Activated effector memory CD4-positive, alpha-beta T cell treated with anti-CD3 and anti-CD28 coated beads, Interleukin-2, amount 50 U/mL, for 16 hours (primary cell): ENCODE data around the gene SPAG9.

Source experiments
- DNase-seq: peaks from one replicate; pipeline ENCODE4 v3.0.0-alpha.2; 2020

The SPAG9 gene

GRCh38 chr17:50934672-50935220 is 185.9 kb downstream of the SPAG9 start:
- no peak for DNase-seq

- no peak for DNase-seq
Observed at GRCh38 chr17:50934161-50934560, 186.5 kb downstream of the SPAG9 start.

DNA sequence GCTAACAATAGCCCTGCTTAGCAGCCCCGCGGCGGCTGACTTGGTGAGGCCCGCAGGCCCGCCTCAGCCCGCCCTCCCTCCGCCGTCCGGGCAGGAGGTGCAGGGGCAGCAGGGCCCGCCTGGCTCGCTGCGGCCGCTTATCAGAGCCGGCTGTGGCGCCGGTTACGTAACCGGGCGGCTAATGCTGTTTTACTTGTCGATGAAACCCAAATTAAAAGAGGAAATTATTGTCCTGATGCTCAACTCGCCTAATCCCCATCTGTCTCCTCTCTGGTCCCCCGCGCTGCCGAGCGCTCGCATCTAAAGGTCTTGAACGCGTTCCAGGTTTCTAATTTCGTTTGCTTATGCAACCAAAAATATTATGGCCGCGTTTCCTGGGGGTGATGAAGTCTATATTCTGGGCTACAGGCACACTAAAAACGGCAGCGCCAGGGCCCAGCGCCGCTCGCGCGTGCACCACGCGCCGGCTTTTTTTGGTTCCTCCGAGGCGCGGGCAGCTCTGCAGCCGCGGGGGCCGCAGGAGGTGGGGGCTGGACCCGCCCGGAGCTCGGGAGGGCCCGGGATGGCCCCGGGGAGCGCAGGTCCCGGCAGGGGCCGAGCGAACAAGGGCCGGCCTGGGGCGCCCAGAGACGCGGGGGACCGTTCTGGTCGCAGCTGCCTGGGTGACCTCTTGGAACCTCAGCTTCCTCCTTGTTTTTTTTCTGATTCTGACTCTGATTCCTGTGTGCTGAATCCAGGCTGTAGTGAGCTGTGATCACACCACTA is 189.3 kb downstream of the SPAG9 start:
- DNase-seq = peak; percentile 75

DNA sequence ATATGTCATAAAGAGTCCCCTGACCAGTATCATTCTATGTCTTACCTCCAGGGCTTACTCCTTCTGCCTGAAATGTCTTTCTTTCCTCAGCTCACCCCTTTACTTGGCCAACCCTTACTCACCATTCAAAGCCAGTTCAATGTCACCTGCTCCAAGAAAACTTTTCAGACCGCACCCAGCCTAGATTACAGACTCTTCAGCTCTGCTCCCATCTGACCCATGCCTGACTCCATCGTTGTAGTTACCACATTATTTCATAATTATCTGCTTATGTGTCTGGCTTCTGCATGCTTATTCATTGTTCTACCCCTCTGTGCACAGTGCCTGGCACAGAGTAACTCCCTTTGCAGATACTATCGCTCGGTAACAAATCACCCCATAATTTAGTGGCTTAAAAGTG is 192.0 kb downstream of the SPAG9 start:
- DNase-seq = no peak

- DNase-seq = no peak
Observed at GRCh38 chr17:50927287-50927686, 193.4 kb downstream of the SPAG9 start.

DNA sequence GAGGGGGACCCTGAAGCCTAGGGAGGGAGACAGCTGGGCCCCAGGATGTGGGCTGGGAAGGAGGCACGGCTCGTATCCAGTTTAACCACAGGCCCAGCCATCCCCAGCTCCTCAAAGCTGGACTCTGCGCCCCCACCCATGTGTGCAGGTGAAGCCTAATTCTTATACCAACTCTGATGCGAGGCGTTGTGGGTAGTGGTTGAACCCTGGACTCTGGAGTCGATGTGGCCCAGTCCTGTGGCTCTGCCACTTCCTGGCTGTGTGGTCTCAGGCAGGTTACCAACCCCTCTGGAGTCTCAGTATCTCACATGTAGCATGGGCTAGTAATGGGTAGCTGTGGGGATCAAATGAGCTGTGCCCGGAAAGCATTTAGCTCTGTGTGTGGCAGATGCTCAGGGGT is 194.1 kb downstream of the SPAG9 start:
- DNase-seq = no peak

DNA sequence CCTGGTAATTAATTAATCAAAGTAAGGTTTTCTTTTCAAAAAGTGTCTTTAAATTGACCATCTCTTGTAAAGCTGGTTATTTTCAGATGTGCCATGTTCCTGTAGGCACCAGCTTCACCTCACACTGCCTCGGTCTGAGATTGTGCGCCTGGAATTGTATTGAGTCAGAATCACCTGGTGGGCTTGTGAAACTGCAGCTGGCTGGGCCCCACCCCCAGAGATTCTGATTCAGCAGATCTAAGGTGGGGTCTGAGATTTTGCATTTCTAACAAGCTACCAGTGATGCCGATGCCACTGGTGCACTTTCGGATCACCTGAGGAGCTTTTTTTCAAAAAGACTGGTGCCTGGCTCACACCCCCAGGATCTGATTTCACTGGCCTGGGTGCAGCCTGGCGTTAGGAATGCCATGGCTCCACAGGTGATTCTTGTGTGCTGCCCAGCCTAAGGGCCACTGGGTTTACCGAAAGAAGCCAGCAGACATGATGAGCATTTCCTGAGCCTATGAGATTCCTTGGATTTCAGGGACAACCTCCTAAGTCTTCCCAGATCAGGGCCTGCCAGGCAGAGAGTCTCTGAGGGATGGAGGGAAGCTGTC is 195.3 kb downstream of the SPAG9 start:
- no peak for DNase-seq

- DNase-seq = no peak
Observed at GRCh38 chr17:50924800-50925199, 195.9 kb downstream of the SPAG9 start.

DNA sequence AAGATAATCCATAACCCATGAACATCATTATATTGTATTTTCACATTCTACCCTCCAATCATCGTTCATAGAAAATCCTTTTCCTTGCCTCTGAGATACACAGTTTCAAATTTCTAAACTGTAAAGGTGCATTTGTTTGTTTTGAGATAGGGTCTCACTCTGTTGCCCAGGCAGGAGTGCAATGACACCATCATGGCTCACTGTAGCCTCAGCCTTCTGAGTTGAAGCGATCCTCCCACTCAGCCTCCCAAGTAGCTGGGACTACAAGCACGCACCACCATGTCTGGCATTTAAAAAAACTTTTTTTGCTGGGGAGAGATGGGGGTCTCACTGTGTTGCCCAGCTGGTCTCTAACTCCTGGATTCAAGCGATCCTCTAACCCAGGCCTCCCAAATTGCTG is 196.4 kb downstream of the SPAG9 start:
- DNase-seq = no peak

GRCh38 chr17:50923611-50924010 is 197.1 kb downstream of the SPAG9 start:
- no peak for DNase-seq

GRCh38 chr17:50922721-50923405 is 197.8 kb downstream of the SPAG9 start:
- no peak for DNase-seq

GRCh38 chr17:50922107-50922506 is 198.6 kb downstream of the SPAG9 start:
- DNase-seq = no peak

GRCh38 chr17:50920891-50921586 is 199.6 kb downstream of the SPAG9 start:
- no peak for DNase-seq

DNA sequence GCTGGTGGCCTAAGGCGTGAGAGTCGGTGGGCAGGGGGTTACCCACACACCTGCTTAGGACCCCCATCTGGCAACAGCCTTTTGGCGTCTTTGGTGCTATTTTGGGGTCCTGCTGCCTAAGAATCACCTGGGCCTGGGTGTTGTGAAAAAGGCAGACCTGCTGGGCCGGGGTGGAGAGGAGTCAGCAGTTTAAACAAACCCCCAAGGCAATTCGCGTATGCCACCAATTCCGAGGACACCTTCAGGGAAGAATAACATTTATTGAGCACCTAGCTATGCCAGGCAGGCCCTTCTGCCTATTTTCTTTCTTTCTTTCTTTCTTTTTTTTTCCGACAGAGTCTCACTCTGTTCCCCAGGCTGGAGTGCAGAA is 200.6 kb downstream of the SPAG9 start:
- no peak for DNase-seq

DNA sequence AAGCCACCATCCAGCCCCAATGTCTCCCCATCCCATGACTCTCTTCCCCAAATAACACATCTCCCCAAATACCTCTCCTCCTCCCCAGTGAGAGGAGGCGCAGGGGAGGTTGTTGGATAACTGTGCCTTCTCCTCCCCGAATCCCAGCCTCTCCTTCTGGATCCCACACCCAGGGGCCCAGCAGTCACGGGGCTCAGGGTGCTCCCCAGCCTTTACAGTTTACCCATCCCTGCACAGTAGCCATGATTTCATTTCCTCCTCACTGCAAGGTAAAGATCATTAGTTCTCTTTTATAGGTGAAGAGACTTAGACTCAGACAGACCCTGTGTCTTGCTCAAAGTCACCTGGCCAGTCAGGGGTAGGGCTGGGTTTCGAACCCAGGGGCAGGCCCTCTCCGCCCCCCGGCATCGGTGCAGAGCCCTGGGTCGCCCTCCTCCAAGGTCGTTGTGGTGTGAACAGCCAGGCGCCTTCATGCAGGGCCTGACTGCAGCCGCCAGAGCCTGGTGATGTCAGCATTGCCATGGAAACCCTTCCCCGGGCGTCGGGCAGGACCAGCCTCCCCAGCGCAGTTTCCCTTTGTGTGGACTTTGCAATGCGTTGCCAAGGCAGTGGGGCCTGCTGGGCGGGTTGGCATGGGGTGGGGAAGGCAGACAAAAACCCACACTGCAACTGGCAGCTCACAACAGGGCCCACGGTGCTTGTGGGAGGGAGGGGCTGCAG is 201.2 kb downstream of the SPAG9 start:
- peak; percentile 91 for DNase-seq

GRCh38 chr17:50918933-50919296 is 201.8 kb downstream of the SPAG9 start:
- DNase-seq = peak; percentile 72

- no peak for DNase-seq
Observed at GRCh38 chr17:50918071-50918932, 202.4 kb downstream of the SPAG9 start.

GRCh38 chr17:50917418-50917743 is 203.3 kb downstream of the SPAG9 start:
- DNase-seq = no peak

DNA sequence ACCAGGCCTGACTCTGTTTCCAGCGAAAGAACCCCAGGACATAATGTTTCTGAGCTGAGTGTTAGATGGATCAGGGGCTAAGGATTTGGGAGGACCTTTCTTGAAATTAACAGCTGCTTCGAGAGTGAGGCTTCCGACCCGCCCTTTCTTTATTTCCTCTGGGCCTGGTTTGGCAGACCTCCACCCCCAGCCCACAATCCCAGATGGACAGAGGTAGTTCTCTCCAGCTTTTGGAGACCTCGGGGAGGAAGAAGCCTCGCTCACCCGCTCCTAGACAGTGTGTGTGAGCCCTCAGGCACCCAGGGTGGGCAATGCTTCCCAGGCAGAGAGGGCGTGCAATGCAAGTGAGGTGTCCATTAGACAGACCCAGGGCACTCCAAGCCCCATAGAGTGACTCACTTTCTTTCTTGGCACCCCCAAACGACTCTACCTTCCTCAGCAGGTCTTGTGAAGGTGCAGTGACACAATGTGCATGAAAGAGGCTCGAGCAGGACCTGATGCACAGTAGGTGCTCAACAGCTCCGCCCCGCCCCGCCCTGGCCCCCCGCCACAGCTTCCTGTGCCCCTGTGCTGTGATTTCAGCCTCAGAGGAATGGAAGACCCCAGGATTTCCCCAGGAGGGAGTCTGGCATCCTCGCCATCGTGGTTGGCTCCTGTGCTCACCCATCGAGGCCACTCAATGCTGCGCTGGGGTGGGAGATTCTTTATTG is 203.8 kb downstream of the SPAG9 start:
- no peak for DNase-seq

GRCh38 chr17:50916026-50916707 is 204.5 kb downstream of the SPAG9 start:
- DNase-seq = peak; percentile 69
